ENCODE measurements around the gene ADSL. TPM values are rescaled to one million over a fixed set of nuclear protein-coding genes. Genes with fewer than 3 reads are reported as not detected.
A peak's percentile ranks its signal among the peaks of the same experiment; 100 is the strongest.

The ADSL gene
- total RNA-seq, 1 experiment from 2014 or later, result 120 TPM

DNA sequence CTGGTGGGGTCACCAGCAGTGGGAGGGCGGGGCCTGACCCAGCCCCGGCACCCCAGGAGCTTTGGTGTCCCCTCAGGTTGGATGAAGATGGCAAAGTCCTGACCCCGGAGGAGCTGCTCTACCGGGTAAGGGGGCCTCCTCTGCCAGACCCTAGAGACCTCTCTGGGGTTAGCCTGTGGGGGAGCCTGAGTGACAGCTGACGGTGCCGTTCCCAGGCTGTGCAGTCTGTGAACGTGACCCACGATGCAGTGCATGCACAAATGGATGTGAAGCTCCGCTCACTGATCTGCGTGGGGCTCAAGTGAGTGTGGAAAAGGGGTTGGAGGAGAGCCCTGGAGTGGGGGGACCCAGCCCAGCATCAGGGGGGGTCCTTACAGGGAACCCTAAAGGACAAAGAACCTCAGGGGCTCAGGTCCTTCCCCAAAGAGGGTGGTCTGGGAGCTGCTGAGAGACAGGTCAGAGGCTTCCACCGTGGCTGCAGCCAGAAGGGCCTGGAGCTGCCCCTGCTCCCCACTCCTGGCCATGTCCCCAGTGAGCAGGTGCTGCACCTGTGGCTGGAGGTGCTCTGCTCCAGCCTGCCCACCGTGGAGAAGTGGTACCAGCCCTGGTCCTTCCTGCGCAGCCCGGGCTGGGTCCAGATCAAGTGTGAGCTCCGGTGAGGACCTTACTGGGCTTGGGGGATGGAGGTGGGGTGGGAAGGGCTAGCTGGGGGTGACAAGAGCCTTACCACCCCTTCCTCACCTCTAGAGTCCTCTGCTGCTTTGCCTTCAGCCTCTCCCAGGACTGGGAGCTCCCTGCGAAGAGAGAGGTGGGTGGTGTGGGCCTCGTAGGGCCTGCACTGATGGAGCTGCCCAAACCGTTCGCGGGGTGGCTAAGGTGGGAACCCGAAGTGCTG, 62.7 kb downstream of the ADSL start:
- H3K4me3 ChIP-seq (ENCODE audit: low read depth, low read length), result no peak overlapping the region
- Mint-ChIP-seq H3K36me3 (ENCODE audit: insufficient read depth, unreplicated experiment) (peaks cover 66% of the 10 kb centered on the region), H3K4me1 (ENCODE audit: low read depth, unreplicated experiment) (no peaks in the 10 kb centered on the region), H3K27ac (ENCODE audit: unreplicated experiment) (no peak overlapping the region), H3K27me3 (ENCODE audit: insufficient read depth, unreplicated experiment) (no peaks in the 10 kb centered on the region), H3K9me3 (ENCODE audit: unreplicated experiment) (no peaks in the 10 kb centered on the region), H3K4me3 (ENCODE audit: unreplicated experiment) (no peak overlapping the region)
- H3K9me3 ChIP-seq, result no peaks in the 10 kb centered on the region
- TF ChIP-seq, protein P1, sequence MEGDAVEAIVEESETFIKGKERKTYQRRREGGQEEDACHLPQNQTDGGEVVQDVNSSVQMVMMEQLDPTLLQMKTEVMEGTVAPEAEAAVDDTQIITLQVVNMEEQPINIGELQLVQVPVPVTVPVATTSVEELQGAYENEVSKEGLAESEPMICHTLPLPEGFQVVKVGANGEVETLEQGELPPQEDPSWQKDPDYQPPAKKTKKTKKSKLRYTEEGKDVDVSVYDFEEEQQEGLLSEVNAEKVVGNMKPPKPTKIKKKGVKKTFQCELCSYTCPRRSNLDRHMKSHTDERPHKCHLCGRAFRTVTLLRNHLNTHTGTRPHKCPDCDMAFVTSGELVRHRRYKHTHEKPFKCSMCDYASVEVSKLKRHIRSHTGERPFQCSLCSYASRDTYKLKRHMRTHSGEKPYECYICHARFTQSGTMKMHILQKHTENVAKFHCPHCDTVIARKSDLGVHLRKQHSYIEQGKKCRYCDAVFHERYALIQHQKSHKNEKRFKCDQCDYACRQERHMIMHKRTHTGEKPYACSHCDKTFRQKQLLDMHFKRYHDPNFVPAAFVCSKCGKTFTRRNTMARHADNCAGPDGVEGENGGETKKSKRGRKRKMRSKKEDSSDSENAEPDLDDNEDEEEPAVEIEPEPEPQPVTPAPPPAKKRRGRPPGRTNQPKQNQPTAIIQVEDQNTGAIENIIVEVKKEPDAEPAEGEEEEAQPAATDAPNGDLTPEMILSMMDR (IDR thresholded peaks at IDR 0.05; ENCODE audit: insufficient read depth in 1 of 2, low read depth in 1 of 2, low read length in 1 of 2, severe bottlenecking in 1 of 2, unreplicated experiment in 1 of 2), result no peak
- intact Hi-C loops (cut with micrococcal nuclease; ENCODE audit: unreplicated experiment), result no loop called here
- H3K4me1 ChIP-seq, result no peaks in the 10 kb centered on the region
- BruUV-seq (replicated peaks), result TSS peak; percentile 14
- no peaks in the 10 kb centered on the region; the same call in 1 of the 2 replicates for H3K36me3 ChIP-seq (ENCODE audit: control insufficient read depth, insufficient read depth, low read length)
- H3K27me3 ChIP-seq (replicated peaks; ENCODE audit: control insufficient read depth, insufficient read depth, low read length), result no peaks in the 10 kb centered on the region
- DNase-seq, result no peak
- CTCF ChIA-PET, result no interaction called here
- POLR2A ChIA-PET, result no interaction called here

- DNase-seq, result no peak
- POLR2A ChIA-PET, result no interaction called here
- Mint-ChIP-seq H3K4me1 (ENCODE audit: low read depth, unreplicated experiment) (no peaks in the 10 kb centered on the region), H3K27me3 (ENCODE audit: insufficient read depth, unreplicated experiment) (no peaks in the 10 kb centered on the region), H3K4me3 (ENCODE audit: unreplicated experiment) (no peak overlapping the region), H3K9me3 (ENCODE audit: unreplicated experiment) (no peaks in the 10 kb centered on the region), H3K27ac (ENCODE audit: unreplicated experiment) (no peak overlapping the region), H3K36me3 (ENCODE audit: insufficient read depth, unreplicated experiment) (peaks cover 65% of the 10 kb centered on the region)
- Histone ChIP-seq H3K27me3 (replicated peaks; ENCODE audit: control insufficient read depth, insufficient read depth, low read length) (no peaks in the 10 kb centered on the region), H3K4me3 (ENCODE audit: low read depth, low read length) (no peak overlapping the region), H3K9me3 (no peaks in the 10 kb centered on the region), H3K36me3 (ENCODE audit: control insufficient read depth, insufficient read depth, low read length) (no peaks in the 10 kb centered on the region; the same call in 1 of the 2 replicates), H3K4me1 (no peaks in the 10 kb centered on the region)
- intact Hi-C loops (cut with micrococcal nuclease; ENCODE audit: unreplicated experiment), result no loop called here
- CTCF ChIA-PET, result no interaction called here
- no TSS peak for BruUV-seq (replicated peaks)
- TF ChIP-seq, protein P1 (IDR thresholded peaks at IDR 0.05; ENCODE audit: insufficient read depth in 1 of 2, low read depth in 1 of 2, low read length in 1 of 2, severe bottlenecking in 1 of 2, unreplicated experiment in 1 of 2), result no peak
Observed at GRCh38 chr22:40409613-40410113, 63.4 kb downstream of the ADSL start.

GRCh38 chr22:40410272-40410671, 64.0 kb downstream of the ADSL start:
- no peak overlapping the region for H3K4me3 ChIP-seq (ENCODE audit: low read depth, low read length)
- no peaks in the 10 kb centered on the region for H3K4me1 ChIP-seq
- ChIA-PET POLR2A (no interaction called here), CTCF (no interaction called here)
- peaks cover 62% of the 10 kb centered on the region for H3K36me3 Mint-ChIP-seq (ENCODE audit: insufficient read depth, unreplicated experiment)
- H3K4me1 Mint-ChIP-seq (ENCODE audit: low read depth, unreplicated experiment), result no peaks in the 10 kb centered on the region
- TF ChIP-seq, protein P1 (IDR thresholded peaks at IDR 0.05; ENCODE audit: insufficient read depth in 1 of 2, low read depth in 1 of 2, low read length in 1 of 2, severe bottlenecking in 1 of 2, unreplicated experiment in 1 of 2), result no peak
- no peak overlapping the region for H3K27ac Mint-ChIP-seq (ENCODE audit: unreplicated experiment)
- intact Hi-C loops (cut with micrococcal nuclease; ENCODE audit: unreplicated experiment), result no loop called here
- H3K4me3 Mint-ChIP-seq (ENCODE audit: unreplicated experiment), result no peak overlapping the region
- H3K9me3 Mint-ChIP-seq (ENCODE audit: unreplicated experiment), result no peaks in the 10 kb centered on the region
- H3K27me3 ChIP-seq (replicated peaks; ENCODE audit: control insufficient read depth, insufficient read depth, low read length), result no peaks in the 10 kb centered on the region
- no peak for DNase-seq
- H3K27me3 Mint-ChIP-seq (ENCODE audit: insufficient read depth, unreplicated experiment), result no peaks in the 10 kb centered on the region
- BruUV-seq (replicated peaks), result TSS peak; percentile 52
- H3K36me3 ChIP-seq (ENCODE audit: control insufficient read depth, insufficient read depth, low read length), result no peaks in the 10 kb centered on the region; the same call in 1 of the 2 replicates
- no peaks in the 10 kb centered on the region for H3K9me3 ChIP-seq
